Colon (tissue), 2 donors: ENCODE results near the gene CDH20.

Experiments
- FAIRE-seq: peaks from 2 replicates; lab custom pipeline; 2012; peaks lifted over from hg19 to GRCh38; lab: Jason Lieb, UNC
- donor health status: control.
- donor health status: control.

CDH20 gene

GRCh38 chr18:61333271-61333745 is at the start of gene CDH20:
CDH20 (plus strand) TSS chr18:61333430.
- FAIRE-seq = no peak

- no peak for FAIRE-seq
These were observed 49.2 kb upstream of the CDH20 start for GRCh38 chr18:61284039-61284438.

DNA sequence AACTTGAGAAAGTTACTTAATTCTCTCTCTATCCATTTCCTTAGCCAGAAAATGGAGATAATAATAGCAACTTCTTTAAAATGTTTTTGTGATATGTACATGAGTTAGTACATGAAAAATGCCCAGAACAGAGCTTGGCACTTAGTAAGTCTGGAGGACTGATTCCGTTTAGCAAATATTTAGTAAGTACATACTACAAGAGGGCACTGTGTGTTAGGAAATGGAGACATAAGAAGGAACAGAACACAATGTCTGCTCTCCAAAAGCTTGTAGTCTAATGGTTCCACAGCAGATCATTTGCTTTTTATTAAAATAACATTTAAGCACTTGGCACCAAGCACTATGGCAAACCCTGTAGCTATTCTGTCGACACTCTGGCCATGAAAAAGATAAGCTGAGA is 47.5 kb upstream of the CDH20 start:
- no peak for FAIRE-seq

DNA sequence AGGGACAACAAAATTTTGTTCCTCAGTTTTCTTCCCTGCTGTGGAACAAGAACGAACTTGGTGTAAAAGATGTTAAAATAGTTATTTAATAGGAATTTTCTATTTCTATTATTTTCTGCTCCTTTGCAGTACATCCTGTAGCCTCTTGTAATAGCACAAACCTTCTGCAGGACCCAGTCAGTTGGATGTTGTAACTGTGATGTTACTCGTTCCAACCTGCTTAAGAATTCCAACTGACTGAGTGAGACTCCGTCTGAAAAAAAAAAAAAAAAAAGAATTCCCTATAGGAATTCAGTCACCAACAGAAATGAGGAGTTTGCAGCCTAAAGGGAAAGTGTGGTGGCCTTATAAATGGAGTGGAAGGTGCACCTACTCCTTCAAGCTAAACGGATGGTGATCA is 46.4 kb upstream of the CDH20 start:
- no peak for FAIRE-seq

DNA sequence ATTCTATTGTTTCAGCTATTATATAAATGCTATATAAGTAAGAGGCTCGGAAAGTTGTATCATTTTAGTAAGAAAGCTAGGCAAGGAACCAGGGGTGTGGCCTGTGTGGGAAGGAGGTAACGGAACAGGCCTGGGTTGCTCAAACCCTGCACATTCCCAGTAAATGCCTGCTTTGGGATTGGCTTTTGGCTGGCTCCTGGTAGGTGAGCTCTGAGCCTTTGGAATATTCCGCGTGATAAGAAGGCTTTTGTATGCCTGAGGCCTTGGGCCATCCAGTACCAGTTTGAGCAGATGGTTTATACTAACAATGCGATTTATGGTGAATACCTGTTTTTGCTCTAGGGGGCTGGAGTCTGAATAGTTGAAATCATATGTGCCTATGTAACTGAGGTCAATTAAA is 42.6 kb upstream of the CDH20 start:
- FAIRE-seq = no peak

GRCh38 chr18:61292280-61293035 is 40.8 kb upstream of the CDH20 start:
- FAIRE-seq = no peak

DNA sequence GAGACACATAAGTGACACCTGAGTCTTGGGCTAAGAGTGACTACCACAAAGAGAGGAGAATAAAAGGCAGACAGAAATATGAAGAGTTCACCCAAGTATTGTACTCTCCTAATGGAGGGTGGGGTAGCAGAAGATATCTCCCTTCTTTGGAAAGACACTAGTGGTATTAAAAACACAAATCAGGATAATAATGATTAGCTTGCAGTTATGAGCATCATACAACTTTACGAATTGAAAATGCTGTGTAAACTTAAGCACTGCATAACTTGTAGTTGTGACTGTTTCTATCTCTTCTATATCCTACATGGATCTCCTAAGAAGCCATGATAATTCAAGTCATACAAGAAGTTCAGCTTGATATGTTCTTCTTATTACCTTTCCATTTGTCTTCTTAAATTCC is 38.1 kb upstream of the CDH20 start:
- no peak for FAIRE-seq

GRCh38 chr18:61308004-61308403 is 25.2 kb upstream of the CDH20 start:
- no peak for FAIRE-seq

DNA sequence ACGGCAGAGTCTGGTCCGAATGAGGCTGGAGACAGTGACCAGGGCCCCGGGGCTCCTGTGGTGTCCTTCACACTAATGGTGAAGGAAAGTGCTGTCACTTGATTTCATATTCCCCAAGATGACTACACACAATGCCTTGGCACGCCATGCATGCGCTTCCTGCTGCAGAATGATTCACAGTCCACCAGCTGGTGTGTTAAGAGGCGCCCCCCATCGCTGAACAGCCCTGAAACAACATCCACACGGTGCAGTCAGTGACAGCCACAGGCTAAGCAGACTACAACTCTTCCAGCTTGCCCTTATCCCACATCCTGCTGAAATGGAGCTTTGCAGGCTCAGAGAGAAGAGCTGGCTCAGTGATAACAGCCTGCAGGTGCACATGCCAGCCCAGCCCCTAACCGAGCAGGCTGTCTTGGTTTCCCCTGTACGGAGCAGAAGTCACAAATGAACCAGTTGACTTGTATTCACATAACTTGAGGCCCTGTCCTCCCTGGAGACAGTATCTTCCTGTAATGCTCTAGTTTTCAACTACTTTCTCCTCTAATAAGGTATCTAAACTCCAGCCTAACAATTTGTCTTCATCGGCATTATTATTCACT is 24.3 kb upstream of the CDH20 start:
- FAIRE-seq = no peak

DNA sequence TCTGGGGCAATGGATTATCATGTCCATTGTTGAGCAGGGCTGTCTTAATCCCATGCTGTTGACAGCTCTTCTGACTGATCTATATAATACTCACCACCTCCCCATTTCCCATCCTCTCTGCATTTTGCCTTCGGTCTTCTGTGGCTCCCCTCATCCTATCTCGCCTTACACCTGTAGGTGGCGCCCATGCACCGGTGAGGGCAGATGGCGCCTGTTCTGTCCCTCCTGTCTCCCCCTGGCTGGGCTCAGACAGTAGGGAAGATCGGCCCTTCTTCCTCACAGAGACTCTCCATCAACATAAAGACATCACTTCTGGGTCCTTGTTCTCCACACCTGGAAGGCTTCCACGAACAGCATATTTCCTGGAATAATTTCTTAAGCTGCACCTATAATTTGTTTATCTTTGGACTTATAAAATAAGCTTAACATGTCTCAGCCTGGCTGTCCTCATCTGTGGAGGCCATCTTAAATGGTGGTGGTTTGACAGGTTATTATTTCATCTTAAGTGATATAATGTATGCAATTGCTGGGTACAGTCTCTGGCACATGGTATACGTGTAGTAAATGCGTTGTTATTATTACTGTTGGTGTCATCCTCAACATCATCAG is 10.9 kb upstream of the CDH20 start:
- FAIRE-seq = no peak

GRCh38 chr18:61323951-61324350 is 9.3 kb upstream of the CDH20 start:
- FAIRE-seq = no peak

DNA sequence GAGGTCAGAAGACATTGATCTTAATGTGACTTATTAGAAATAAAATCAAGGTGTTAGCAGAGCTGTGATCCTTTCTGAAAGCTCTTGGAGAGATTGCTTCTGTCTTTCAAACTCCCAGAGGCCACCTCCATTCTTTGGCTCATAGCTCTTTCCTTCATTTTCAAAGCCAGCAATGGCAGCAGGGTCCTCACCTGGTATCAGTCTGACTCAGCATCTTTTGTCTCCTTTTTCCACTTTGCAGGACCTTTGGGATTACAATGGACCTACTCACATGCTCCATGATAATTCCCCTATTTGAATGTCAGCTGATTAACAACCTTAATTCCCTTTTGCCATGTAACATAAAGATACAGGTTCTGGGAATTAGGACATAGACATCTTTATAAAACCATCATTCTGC is 6.8 kb upstream of the CDH20 start:
- no peak for FAIRE-seq

- no peak for FAIRE-seq
These were observed 3.8 kb upstream of the CDH20 start for GRCh38 chr18:61329398-61329797.

GRCh38 chr18:61331051-61331450 is 2.2 kb upstream of the CDH20 start:
- no peak for FAIRE-seq

- FAIRE-seq = no peak
These were observed 688 bp downstream of the CDH20 start for GRCh38 chr18:61333746-61334490.

DNA sequence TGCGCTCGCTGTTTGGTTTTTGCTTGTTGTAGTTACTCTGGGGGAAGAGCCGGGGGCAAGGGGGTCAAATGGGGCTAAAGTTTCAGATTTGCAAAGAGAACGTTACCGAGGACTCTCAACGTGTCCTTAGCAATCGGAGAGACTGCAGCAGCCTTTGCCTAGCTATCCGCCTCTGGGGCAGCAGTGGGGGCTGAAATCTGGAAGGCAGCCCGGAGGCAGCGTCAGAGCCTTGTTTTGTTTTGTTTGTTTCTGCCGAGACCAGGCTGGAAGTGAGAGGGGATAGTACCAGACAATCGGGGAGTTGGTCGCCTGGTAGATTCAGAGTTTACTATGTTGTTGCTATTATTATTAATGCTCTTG is 1.2 kb downstream of the CDH20 start:
- no peak for FAIRE-seq

DNA sequence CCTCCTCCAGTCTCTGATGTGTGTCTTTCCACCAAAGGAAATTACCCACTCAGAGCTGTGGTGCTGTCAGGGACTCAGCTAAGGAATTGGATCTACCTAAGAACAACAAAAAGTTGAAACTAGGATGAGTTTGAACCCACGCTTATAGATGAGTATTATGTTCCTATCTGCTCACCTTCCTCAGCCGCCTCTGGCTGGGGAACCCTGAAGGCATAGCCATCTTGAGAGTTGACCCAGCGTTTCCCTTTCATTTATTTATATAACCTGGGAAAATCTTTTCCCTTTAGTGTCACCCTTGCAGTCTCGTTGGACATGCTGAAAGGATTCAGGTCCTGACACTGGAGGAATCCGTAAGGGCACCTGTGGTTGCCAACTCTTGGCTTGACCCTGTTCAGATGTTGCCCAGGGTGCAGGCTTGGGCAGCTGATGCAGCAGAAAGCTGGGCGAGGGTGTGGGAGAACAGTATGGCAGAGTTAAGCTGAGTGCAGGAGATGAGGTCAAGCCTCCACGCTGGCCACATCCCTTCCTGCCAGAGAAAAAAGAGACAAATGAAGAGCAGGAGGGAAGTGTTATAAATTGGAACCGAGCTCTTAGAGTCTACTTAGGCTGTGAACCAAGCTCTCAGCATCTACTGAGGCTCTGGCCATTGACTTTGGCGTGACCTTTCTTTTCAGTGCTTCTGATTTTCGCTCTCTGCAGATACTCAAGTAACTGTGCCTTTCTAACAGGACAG is 1.9 kb downstream of the CDH20 start:
- FAIRE-seq = no peak

- FAIRE-seq = no peak
These were observed 2.7 kb downstream of the CDH20 start for GRCh38 chr18:61335684-61336555.

GRCh38 chr18:61336766-61337165 is 3.5 kb downstream of the CDH20 start:
- no peak for FAIRE-seq

DNA sequence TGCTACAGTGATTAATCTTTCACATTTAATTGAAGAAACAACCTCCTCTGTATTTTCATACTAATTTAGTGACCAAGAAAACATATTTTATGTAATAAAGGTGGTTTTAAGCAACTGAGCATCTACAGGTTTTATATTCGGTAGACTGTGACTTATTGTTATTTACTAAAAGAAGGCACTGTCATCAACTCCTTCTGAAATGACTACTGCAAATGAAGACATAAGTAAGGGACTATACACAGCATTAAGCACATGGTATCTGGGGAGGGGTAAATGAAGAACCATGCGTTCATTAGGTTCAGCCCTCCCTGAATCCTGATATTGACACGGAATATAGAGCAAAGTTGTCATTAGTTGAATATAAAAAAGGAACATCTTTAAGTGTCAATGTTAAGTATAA is 4.3 kb downstream of the CDH20 start:
- no peak for FAIRE-seq

GRCh38 chr18:61340148-61340547 is 6.9 kb downstream of the CDH20 start:
- FAIRE-seq = no peak
